Karpas-422 (cell line): ENCODE results near the gene REXO4. TPM values are rescaled to one million over a fixed set of nuclear protein-coding genes. Genes with fewer than 3 reads are reported as not detected.
"Not testable (repeated sequence)": the region's sequence is repeated elsewhere in the genome, so short reads cannot be mapped to it uniquely, and the experiment has no call there.

Source experiments
- DNase-seq: peaks from one replicate; pipeline ENCODE4 v3.0.0-alpha.2; 2015
- H2AFZ ChIP-seq: fragments of 200-600 bp; sonication (generic); 2 replicates; pipeline ENCODE4 v1.6.1; 2014; ENCODE audit warnings: antibody characterized with exemption, low read length, mixed read lengths
- H3K27ac ChIP-seq: fragments of 200-600 bp; sonication (generic); 2 replicates; pipeline ENCODE4 v1.5.1; 2014; ENCODE audit warnings: mild to moderate bottlenecking, low read length, moderate library complexity
- H3K27me3 ChIP-seq: fragments of 200-600 bp; sonication (generic); 2 replicates; pipeline ENCODE4 v1.6.1; 2014; ENCODE audit warnings: low read length, mixed read lengths
- H3K36me3 ChIP-seq: fragments of 200-600 bp; sonication (generic); 2 replicates; pipeline ENCODE4 v1.6.1; 2014; ENCODE audit warnings: low read length, mixed read lengths; ENCODE audit not compliant: insufficient read depth
- H3K4me1 ChIP-seq: fragments of 200-600 bp; sonication (generic); 2 replicates; pipeline ENCODE4 v1.6.1; 2014; ENCODE audit warnings: mild to moderate bottlenecking, low read length, mixed read lengths
- H3K4me2 ChIP-seq: fragments of 200-600 bp; sonication (generic); 2 replicates; pipeline ENCODE4 v1.6.1; 2014; ENCODE audit warnings: low read length, low read depth, mild to moderate bottlenecking; ENCODE audit not compliant: poor library complexity, severe bottlenecking
- H3K4me3 ChIP-seq: fragments of 200-600 bp; sonication (generic); 2 replicates; pipeline ENCODE4 v1.5.1; 2014; ENCODE audit warnings: mild to moderate bottlenecking, antibody characterized with exemption, low read length, mixed read lengths
- H3K79me2 ChIP-seq: fragments of 200-600 bp; sonication (generic); 2 replicates; pipeline ENCODE4 v1.6.1; 2014; ENCODE audit warnings: mild to moderate bottlenecking, low read length, mixed read lengths
- H3K9ac ChIP-seq: fragments of 200-600 bp; sonication (generic); 2 replicates; pipeline ENCODE4 v1.6.0; 2014; ENCODE audit warnings: low read length
- H3K9me2 ChIP-seq: fragments of 200-600 bp; sonication (generic), shearing (Covaris generic); replicated peaks from 2 replicates; pipeline ENCODE4 v1.6.0; 2014; ENCODE audit warnings: mild to moderate bottlenecking, low read length, moderate library complexity; ENCODE audit not compliant: insufficient read depth
- H3K9me3 ChIP-seq: fragments of 300-700, 200-600 bp; sonication (generic); 2 replicates; pipeline ENCODE4 v1.6.1; 2014; ENCODE audit warnings: low read length, mixed read lengths
- H4K20me1 ChIP-seq: fragments of 200-600 bp; sonication (generic); 2 replicates; pipeline ENCODE4 v1.6.1; 2014; ENCODE audit warnings: mild to moderate bottlenecking, antibody characterized with exemption, low read length, low read depth; ENCODE audit not compliant: insufficient read depth
- total RNA-seq: library from RNA; depleted of rRNA; stranded (reverse); fragments of >200 nt; shearing (Covaris generic); gene quantifications from 2 replicates; pipeline ENCODE4 v1.2.3, GENCODE V29; 2014; ENCODE audit warnings: low replicate concordance

REXO4 gene
- total RNA-seq, 1 experiment from 2014 or later, result 10.5 TPM

DNA sequence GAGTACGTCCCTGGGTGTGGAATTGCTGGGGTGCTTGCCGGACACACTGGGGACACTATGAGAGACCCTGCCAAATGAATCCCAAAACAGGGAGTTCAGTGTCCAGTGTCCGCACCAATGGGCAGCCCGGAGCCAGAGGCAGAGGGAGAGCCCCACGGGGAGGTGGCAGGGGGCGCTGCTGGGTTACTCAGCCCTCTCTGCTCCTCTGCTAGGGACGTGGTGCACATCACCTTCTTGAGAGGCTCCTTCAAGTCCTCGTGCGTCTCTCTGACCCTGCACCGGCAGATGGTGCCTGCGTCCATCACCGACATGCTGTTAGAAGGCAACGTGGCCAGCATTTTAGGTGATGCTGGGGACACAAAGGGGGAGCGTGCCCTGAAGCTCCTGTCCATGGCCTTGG, 20.9 kb downstream of the REXO4 start:
- no peak overlapping the region for H3K9ac ChIP-seq
- H3K9me3 ChIP-seq, result no peaks in the 10 kb centered on the region
- H3K4me1 ChIP-seq, result no peaks in the 10 kb centered on the region

DNA sequence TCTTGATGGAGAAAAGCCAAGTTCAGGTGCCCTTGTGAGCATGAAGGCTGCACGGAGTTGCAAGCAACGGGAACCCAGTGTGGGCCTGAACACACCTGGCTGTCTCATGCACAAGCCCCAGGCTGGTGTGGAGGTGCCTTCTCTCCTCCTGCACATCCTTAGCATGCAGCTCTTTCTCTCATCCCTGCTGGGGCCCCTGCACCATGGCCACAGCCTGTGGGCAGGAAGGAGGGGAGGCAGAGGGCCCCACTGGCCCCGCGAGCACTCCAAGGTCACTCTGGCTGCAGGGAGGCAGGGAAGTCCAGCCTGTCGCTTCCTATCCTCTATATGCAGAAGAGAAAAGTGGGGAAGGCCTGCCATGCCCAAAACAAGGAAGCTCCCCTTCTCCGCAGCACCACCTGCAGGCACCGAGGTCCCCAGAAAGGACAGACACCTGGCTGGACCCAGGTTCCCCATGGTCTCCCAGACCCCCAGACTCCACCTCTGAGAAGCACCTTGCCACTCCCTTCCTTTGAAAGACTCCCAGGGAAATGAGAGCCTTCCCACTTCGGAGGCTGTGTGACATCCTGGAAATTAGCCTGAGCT, 23.0 kb downstream of the REXO4 start:
- no peaks in the 10 kb centered on the region for H3K9me3 ChIP-seq
- H3K36me3 ChIP-seq, result no peaks in the 10 kb centered on the region
- H3K9ac ChIP-seq, result no peak overlapping the region
- no peaks in the 10 kb centered on the region for H3K27me3 ChIP-seq
- no peaks in the 10 kb centered on the region for H3K9me2 ChIP-seq
- no peaks in the 10 kb centered on the region for H4K20me1 ChIP-seq
- H2AFZ ChIP-seq, result no peak overlapping the region
- H3K27ac ChIP-seq, result no peak overlapping the region
- no peak overlapping the region for H3K4me2 ChIP-seq
- no peak for DNase-seq
- H3K79me2 ChIP-seq, result no peaks in the 10 kb centered on the region
- no peak overlapping the region for H3K4me3 ChIP-seq
- no peaks in the 10 kb centered on the region for H3K4me1 ChIP-seq

More for the DNA sequence above, 20.9 kb downstream of the REXO4 start:
- Histone ChIP-seq H3K27me3 (no peaks in the 10 kb centered on the region), H3K27ac (no peak overlapping the region), H2AFZ (no peak overlapping the region), H3K4me3 (no peak overlapping the region), H3K4me2 (no peak overlapping the region), H3K36me3 (no peaks in the 10 kb centered on the region), H3K79me2 (no peaks in the 10 kb centered on the region), H3K9me2 (no peaks in the 10 kb centered on the region), H4K20me1 (no peaks in the 10 kb centered on the region)
- peak; percentile 53 for DNase-seq

GRCh38 chr9:133393399-133393798, 24.4 kb downstream of the REXO4 start:
- no peak for DNase-seq
- H3K27me3 ChIP-seq, result no peaks in the 10 kb centered on the region
- H3K9ac ChIP-seq, result no peak overlapping the region
- no peak overlapping the region for H3K27ac ChIP-seq
- no peaks in the 10 kb centered on the region for H3K36me3 ChIP-seq
- no peaks in the 10 kb centered on the region for H3K4me1 ChIP-seq
- no peaks in the 10 kb centered on the region for H3K79me2 ChIP-seq
- H4K20me1 ChIP-seq, result no peaks in the 10 kb centered on the region
- H3K9me3 ChIP-seq, result no peaks in the 10 kb centered on the region
- H3K4me3 ChIP-seq, result no peak overlapping the region
- no peak overlapping the region for H2AFZ ChIP-seq
- no peaks in the 10 kb centered on the region for H3K9me2 ChIP-seq
- no peak overlapping the region for H3K4me2 ChIP-seq

- not testable (repeated sequence) for H3K27ac ChIP-seq, H3K36me3 ChIP-seq, H3K4me3 ChIP-seq, H4K20me1 ChIP-seq, H3K9ac ChIP-seq, H3K4me2 ChIP-seq, H3K9me2 ChIP-seq, H3K27me3 ChIP-seq, H3K9me3 ChIP-seq, DNase-seq, H3K79me2 ChIP-seq, H2AFZ ChIP-seq, H3K4me1 ChIP-seq
Measured at GRCh38 chr9:133392308-133392707, 25.5 kb downstream of the REXO4 start.

DNA sequence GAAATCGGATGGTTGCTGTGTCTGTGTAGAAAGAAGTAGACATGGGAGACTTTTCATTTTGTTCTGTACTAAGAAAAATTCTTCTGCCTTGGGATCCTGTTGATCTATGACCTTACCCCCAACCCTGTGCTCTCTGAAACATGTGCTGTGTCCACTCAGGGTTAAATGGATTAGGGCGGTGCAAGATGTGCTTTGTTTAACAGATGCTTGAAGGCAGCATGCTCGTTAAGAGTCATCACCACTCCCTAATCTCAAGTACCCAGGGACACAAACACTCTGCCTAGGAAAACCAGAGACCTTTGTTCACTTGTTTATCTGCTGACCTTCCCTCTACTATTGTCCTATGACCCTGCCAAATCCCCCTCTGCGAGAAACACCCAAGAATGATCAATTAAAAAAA, 26.4 kb downstream of the REXO4 start:
- H3K4me1 ChIP-seq, H3K36me3 ChIP-seq, H3K9me2 ChIP-seq, H2AFZ ChIP-seq, H3K4me2 ChIP-seq, H3K27me3 ChIP-seq, H3K9ac ChIP-seq, H3K4me3 ChIP-seq, H3K79me2 ChIP-seq, H4K20me1 ChIP-seq, H3K9me3 ChIP-seq, DNase-seq, H3K27ac ChIP-seq: not testable (repeated sequence)

GRCh38 chr9:133390713-133391112, 27.1 kb downstream of the REXO4 start:
- H3K9ac ChIP-seq, result no peak overlapping the region
- H3K79me2 ChIP-seq, result no peaks in the 10 kb centered on the region
- H3K4me3 ChIP-seq, result no peak overlapping the region
- H4K20me1 ChIP-seq, result no peaks in the 10 kb centered on the region
- no peak for DNase-seq
- H3K4me1 ChIP-seq, result no peaks in the 10 kb centered on the region
- H3K9me3 ChIP-seq, result no peaks in the 10 kb centered on the region
- H3K9me2 ChIP-seq, result no peaks in the 10 kb centered on the region
- H3K36me3 ChIP-seq, result no peaks in the 10 kb centered on the region
- no peaks in the 10 kb centered on the region for H3K27me3 ChIP-seq
- H2AFZ ChIP-seq, result no peak overlapping the region
- no peak overlapping the region for H3K4me2 ChIP-seq
- no peak overlapping the region for H3K27ac ChIP-seq

DNA sequence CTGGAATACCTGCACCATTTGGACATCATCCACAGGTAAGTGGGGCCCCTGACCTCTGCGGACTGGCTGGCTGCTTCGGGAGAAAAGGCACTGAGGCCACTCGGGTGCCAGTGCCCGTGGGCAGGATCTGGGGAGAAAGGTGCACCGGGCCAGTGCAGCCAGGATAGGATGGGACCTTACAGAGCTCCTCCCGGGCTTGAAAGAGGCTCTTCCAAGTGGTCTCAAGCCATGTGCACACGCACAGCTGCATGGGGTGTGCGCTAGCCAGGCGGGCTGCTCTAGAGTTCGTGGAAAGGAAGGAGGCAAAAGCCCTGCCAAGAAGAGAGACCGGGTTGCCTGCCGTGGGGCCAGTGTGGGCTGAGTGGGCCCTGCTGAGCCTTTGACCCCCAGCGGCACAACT, 28.2 kb downstream of the REXO4 start:
- H3K27me3 ChIP-seq, result no peaks in the 10 kb centered on the region
- no peak overlapping the region for H3K9ac ChIP-seq
- H2AFZ ChIP-seq, result no peak overlapping the region
- DNase-seq, result no peak
- no peaks in the 10 kb centered on the region for H3K9me3 ChIP-seq
- no peak overlapping the region for H3K4me2 ChIP-seq
- no peak overlapping the region for H3K27ac ChIP-seq
- no peaks in the 10 kb centered on the region for H3K36me3 ChIP-seq
- no peak overlapping the region for H3K4me3 ChIP-seq
- H4K20me1 ChIP-seq, result no peaks in the 10 kb centered on the region
- H3K4me1 ChIP-seq, result no peaks in the 10 kb centered on the region
- no peaks in the 10 kb centered on the region for H3K9me2 ChIP-seq
- H3K79me2 ChIP-seq, result no peaks in the 10 kb centered on the region

DNA sequence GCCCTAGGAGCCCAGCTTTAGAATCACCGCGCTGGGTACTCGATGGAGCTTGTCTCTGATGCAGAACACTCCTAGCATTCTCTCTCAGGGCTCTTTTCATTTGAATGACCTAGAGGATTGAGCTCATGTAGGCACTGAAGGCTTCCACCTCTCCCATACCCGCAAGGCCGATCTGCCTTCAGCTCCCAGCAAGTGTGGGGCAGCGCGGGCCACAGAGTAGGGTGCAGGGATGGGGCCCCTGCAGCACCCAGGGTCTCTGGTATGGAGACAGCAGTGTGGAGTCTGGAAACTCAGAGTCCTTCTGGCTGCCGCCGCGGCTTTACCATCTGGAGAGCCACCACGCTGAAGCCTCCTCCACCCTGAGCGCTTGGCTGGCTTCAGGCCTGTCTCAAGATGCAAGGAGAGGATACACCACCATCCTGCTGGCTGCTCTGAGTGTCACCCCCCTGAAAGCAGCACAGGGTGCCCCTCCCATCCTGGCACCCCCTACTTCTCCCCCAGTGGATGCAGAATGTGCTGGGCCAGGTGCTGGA, 28.7 kb downstream of the REXO4 start:
- Histone ChIP-seq H3K36me3 (no peaks in the 10 kb centered on the region), H3K9me3 (no peaks in the 10 kb centered on the region), H3K4me3 (no peak overlapping the region)

More for the DNA sequence above, 28.7 kb downstream of the REXO4 start:
- H3K9me2 ChIP-seq, result no peaks in the 10 kb centered on the region
- H3K27me3 ChIP-seq, result no peaks in the 10 kb centered on the region
- no peaks in the 10 kb centered on the region for H4K20me1 ChIP-seq
- H3K4me1 ChIP-seq, result no peaks in the 10 kb centered on the region
- no peak overlapping the region for H3K4me2 ChIP-seq
- H3K79me2 ChIP-seq, result no peaks in the 10 kb centered on the region
- H3K9ac ChIP-seq, result no peak overlapping the region
- no peak for DNase-seq
- H2AFZ ChIP-seq, result no peak overlapping the region
- no peak overlapping the region for H3K27ac ChIP-seq
